Left renal pelvis (tissue), 4 donors: ENCODE results near the gene TBC1D5. TPM values are rescaled to one million over a fixed set of nuclear protein-coding genes. Genes with fewer than 3 reads are reported as not detected.
"Not testable (repeated sequence)": the region's sequence is repeated elsewhere in the genome, so short reads cannot be mapped to it uniquely, and the experiment has no call there.

Experiments used
- DNase-seq, 4 donors: peaks; one replicate each; pipeline ENCODE4 v3.0.0-alpha.2; 2013; ENCODE audit warnings: low read depth in 4 of 4, low spot score in 3 of 4
- polyA plus RNA-seq, 4 donors: library from polyadenylated mRNA; unstranded; fragments of 120-200 nt; gene quantifications; one replicate each; pipeline ENCODE4 v1.2.1, GENCODE V29; 2013; ENCODE audit not compliant: insufficient read length in 4 of 4

The TBC1D5 gene
- polyA plus RNA-seq, 4 donors = 43.0 to 58.2 (median 52.0) TPM

DNA sequence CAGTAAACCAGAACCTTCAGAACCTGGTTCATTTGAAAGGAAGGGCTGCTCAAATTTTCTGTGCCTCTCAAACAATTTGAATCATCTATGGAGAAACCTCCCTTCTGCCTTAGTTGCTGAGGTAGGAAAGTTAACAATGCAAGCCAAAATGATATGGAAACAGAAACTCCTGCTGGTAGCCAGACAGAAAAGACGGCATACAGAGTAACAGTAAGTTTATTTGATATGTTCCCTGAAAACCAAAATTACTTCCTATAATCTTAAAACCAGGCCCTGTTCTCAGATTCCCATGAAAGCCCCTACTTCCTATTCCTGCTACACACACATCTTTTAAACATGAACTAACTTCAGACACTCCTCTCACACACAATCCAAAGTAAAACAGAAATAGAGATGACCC lies 86.2 kb downstream of the TBC1D5 start:
- DNase-seq = no peak

DNA sequence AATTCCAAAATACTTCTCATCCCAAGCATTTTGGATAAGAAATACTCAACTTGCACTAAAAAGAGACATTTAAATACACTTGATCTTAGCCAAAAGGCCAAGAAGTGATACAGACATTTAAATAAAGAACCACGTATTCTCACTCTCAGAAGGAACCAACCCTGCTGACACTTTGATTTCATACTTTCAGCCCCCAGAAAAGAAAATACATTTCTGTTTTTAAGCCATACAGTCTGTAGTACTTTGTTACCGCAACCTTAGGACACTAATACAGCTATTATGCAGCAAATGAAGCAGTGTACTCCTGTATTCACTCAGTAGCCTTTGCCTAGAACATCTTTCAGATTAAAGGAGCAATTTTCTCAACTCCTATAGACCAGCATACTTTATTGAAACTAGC lies 86.7 kb downstream of the TBC1D5 start:
- no peak for DNase-seq

DNA sequence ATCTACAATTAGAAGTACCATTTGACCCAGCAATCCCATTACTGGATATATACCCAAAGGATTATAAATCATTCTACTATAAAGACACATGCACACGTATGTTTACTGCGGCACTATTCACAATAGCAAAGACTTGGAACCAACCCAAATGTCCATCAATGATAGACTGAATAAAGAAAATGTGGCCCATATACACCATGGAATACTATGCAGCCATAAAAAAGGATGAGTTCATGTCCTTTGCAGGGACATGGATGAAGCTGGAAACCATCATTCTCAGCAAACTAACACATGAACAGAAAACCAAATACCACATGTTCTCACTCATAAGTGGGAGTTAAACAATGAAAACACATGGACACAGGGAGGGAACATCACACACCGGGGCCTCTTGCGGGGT lies 92.7 kb downstream of the TBC1D5 start:
- not testable (repeated sequence) for DNase-seq

DNA sequence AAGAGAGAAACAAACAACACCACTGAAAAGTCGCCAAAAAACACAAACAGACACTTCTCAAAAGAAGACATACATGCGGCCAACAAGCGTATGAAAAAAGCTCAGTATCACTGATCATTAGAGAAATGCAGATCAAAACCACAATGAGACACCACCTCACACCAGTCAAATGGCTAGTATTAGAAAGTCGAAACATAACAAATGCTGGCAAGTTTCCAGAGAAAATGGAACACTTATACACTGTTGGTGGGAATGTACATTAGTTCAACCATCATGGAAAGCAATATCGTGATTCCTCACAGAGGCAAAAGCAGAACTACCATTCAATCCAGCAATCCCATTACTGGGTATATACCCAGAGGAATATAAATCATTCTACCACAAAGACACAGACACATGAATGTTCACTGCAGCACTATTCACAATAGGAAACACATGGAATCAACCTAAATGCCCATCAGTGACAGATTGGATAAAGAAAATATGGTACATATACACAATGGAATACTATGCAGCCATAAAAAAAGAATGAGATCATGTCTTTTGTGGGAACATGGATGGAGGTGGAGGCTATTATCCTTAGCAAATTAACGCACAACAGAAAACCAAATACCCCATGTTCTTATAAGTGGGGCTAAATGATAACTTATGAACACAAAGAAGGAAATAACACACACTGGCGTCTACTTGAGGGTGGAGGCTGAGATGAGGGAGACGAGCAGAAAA lies 93.6 kb downstream of the TBC1D5 start:
- not testable (repeated sequence) for DNase-seq

DNA sequence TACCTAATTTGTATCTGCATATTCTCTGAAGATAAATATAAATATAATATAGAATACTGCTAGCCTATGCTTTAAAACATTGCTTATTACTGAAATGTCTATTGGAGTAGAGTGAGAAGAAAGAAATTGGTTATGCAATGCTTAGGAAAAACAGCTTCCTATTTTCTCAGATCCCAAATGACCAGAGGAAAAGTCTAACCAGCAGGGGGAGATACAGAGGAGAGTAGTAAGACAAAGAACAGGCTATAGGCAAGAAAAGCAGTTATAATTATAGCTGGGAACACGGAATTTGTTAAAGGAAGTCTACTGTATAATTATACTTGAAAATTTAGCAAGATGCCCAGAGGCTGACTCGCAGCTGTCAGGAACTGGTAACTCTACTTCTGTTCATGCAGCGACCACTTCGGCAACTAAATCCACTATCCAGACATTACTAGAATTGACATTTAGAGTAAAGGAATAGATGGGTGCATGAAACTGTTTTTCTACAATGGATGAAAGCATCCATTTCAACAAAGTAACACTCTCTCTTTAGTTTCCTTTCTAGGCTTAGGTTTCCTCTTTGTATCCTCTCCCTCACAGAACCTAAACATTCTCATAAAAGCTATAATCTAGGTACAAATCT lies 97.2 kb downstream of the TBC1D5 start:
- DNase-seq = peak; percentile 8 to 41 (median 22)

DNA sequence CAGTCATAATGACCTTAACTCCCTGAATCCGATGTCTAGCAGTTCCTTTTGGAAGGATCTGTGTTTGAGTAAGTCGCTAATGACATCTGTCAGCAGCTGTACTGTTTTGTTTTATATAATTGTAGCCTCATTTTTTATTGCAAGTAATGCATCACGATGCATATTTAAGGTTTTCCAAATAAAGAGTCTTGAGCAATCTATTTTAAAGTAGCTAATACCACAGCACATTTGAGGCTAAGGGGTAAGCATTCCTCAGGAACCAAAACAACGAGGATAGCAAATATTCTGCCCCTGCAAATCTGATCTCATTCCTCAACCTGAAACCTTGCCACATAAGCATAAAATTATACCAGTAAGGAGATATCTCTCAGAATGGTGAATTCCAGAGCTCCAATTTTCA lies 98.7 kb downstream of the TBC1D5 start:
- DNase-seq = no peak

DNA sequence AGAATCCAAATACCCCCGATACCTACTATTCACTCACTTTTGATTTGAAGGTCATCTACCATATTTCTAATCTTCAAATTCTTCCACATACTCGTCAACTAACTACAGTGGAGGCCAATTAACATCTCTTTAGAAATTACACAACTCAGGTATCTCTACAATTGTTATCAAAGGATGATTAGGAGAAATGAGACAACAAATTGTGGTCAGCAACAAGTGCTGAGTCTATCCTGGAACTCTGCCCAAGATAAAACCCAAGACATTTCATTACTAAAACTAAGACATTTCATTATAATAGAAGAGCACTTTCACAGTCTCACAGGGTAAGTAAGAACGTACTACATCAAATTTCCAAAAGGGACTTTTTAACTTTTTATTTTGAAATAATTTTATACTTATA lies 100.0 kb downstream of the TBC1D5 start:
- no peak for DNase-seq

DNA sequence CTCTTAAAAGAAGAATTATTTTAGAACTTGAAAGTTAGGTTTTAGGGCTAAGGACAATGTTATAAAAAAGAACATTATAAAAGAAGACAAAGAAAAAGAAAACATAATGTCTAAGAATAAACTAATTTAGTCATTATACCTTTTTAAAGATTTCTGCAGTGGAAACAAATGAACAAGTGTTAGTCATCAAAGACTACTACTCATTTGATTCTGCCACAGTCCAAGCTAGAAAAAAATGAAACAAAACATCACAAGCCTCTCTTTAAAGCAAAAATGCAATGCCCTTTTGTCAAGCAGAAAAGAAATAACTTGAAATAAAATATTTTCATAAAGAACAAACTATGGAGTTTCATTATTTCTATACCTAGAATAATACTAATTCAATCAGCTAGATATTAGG lies 102.0 kb downstream of the TBC1D5 start:
- DNase-seq = no peak

DNA sequence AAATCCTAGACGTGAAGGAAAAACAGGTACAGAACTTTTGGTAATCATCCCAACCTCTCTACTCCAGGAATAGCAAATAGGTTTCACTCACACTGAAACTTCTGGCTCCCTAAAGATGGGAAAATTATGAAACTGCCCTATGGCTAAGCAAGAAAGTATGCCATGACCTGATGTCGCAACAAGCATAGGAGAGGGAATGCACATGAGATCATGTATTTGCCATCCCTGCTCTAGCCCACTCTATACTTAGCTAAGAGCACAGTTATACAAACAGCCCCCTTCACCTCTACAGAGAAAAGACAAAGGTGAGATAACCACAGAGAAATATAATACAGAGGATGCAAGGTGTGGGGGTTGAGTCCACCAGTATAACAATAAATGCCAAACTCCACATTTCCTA lies 102.7 kb downstream of the TBC1D5 start:
- DNase-seq = no peak

DNA sequence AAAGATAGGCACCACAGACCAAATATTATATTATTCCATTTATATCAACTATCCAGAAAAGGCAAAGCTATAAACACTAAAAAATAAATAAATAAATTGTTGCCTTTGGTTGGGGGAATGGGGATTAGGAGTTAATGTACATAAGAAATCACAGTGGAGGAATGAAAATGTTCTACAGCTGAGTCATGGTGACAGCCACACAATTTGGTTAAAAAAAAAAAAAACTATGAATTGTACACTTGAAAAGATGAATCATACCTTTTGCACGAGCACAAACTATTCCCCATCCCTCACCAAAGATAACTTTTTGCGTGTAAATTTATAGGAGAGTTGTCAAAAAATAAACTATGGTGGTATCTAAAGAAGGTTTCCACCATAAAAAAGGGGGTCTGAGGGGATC lies 103.2 kb downstream of the TBC1D5 start:
- DNase-seq = no peak

DNA sequence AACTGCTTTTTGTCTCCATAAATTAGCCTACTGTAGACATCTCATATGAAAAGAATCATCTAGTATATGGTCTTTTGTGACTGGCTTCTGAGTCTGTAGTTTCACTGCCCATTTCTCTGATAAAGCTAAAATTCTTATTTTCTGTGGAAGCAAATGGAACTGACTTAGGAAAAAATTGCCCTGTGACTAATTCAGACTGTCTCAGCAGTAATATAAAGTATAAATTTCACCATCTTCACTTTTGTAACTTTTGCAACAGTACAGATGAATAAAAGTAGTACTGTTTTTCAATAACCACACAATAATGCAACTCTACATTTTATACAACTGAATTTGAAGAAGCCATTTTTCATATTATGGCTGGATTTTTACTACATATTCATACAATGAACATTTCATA lies 104.1 kb downstream of the TBC1D5 start:
- no peak for DNase-seq

DNA sequence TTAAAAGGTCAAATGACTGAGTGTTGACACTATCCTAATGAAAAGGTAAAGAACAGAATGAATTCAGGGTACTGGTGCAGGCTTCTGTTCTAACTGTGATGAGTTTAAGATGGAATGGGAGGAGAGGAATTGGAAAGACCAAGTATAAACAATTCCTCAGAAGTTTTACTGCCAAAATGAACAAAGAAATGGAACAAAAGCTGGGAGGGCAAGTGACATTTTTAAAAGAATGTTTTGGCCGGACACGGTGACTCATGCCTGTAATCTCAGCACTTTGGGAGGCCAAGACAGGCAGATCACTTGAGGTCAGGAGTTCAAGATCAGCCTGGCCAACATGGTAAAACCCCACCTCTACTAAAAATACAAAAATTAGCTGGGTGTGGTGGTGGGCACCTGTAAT lies 106.8 kb downstream of the TBC1D5 start:
- not testable (repeated sequence) for DNase-seq

DNA sequence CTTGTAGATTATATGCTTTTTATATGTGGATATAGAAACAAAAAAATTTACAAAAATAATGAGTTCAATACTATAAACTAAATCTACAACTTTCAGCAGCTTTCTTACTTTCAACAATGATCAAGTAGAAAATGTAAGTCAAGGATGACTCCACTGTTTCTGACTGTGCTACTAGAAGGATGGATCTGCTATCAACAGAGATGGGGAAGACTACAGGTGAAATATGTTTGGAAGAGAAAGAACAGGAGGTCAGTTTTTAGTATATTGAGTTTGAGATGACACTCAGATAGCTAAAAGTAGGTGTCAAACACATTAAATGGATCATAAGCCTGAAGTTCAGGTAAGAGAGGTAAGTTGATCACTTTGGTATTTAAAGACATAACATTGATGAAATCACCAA lies 107.5 kb downstream of the TBC1D5 start:
- no peak for DNase-seq

DNA sequence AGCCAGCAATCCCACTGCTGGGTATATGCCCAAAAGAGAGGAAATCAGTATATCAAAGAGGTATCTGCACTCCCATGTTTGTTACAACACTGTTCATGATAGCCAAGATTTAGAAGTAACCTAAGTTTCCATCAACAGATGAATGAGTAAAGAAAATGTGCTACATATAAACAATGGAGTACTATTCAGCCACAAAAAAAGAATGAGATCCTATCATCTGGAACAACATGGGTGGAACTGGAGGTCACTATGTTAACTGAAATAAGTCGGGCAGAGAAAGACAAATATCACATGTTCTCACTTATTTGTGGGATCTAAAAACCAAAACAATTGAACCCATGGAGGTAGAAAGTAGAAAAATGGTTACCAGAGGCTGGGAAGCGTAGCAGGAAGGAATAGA lies 108.2 kb downstream of the TBC1D5 start:
- DNase-seq = no peak

DNA sequence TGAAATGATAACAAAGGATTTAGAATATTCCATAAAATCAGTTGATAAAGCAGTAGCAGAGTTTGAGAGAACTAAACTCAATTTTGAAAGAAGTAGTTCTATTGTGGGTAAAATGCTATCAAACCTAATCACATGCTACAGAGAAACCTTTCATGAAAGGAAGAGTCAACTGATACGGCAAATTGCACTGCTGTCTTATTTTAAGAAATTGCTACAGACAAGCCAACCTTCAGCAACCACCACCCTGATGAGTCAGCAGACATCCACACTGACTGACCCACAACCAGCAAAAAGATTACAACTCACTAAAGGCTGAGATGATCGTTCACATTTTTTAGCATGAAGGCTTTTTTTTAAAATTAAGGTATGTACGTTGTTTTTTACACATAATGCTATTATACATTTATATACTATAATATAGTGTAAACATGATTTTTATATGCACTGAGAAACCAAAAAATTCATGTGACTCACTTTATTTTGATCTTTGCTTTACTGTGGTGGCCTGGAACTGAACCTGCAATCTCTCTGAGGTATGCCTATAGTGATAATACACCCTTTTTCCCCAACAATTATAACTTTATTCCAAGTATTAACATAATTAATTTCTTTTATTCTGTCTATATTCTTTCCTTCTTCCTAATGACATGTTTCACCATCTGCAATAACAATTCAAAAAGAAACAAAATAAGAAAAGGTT lies 109.9 kb downstream of the TBC1D5 start:
- no peak for DNase-seq

DNA sequence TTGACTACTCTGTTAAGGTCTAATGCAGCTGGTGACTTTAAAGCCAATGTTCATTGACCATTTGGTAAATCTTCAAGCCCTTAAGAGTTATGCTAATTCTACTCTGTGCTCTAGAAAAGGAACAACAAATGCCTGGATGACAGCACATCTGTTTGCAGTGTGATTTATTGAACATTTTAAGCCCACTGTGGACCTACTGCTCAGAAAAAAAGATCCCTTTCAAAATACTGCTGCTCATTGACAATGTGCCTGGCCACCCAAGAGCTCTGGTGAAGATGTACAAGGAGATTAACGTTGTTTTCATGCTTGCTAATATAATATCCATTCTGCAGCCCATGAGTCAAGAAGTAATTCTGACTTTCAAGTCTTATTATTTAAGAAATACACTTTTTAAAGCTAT lies 110.8 kb downstream of the TBC1D5 start:
- no peak for DNase-seq

DNA sequence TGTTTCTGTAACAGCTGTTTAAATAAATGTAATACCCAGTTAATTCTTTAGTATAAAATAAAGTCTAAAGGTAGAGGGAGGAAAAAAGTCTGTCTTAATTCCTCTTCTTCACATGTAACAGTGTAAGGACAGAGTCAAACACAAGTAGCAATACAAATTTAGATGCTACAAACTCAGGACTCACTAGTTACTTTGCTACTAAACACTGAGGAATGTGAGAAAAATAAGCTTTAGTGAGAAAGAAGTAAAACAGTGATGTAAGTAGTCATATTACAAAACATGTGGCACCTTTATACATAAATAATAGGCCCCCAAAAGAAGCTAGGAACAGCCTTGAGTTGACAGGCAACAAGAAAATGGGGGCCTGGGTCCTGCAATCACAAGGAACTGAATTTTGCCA lies 113.0 kb downstream of the TBC1D5 start:
- DNase-seq = no peak

DNA sequence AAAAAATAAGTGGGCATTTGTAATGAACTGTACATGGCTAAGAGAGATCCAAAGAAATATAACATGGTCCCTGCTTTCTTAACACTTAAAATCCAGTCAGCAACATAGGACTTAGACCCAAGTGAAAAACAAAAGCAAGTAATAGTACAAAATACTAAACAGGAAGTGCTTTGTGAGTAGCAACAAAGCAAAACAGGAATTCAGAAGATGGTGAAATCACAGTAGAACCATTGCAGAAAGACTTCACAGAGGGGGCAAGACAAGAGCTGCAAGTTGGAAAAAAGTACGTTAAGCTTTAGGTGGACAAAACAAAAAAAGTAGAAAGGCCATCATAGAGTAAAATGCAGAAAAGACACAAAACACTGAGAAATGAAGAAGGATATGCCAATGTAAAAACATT lies 116.0 kb downstream of the TBC1D5 start:
- DNase-seq = no peak

DNA sequence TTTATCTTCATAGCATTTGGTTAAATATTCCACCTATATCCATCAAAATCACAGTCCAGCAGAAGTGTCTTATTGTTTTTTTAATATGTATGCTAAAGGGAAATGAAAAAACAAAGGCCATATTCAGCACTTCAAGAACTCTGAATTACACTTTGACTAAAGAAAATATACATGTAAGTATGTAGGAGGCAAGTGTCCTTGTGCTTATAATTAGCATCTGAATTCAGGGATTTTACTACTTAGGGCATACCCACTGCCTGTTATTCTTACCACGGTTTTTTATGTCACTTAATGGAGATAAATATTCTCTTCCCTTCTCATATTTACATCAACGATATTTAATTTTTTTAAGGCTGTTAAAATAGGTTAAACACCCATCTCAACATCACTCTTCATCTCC lies 117.3 kb downstream of the TBC1D5 start:
- no peak for DNase-seq

DNA sequence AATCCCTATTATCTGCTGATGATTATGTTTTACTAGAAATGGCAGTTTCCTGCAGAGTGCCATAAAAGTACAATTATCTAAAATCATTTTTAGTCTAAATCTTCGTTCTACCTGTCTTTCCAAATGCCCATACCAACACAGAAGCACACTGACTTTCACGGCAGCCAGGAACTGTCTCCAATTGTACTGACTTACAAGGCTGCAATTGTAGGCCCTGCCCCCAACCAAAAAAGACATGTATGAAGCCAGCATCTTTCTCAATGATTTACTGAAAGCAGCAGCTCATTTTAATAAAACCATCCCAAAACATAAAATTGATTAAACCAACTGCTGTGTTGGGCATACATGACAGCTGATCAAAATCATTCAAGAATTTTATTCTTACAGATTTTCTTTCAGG lies 119.0 kb downstream of the TBC1D5 start:
- no peak for DNase-seq

DNA sequence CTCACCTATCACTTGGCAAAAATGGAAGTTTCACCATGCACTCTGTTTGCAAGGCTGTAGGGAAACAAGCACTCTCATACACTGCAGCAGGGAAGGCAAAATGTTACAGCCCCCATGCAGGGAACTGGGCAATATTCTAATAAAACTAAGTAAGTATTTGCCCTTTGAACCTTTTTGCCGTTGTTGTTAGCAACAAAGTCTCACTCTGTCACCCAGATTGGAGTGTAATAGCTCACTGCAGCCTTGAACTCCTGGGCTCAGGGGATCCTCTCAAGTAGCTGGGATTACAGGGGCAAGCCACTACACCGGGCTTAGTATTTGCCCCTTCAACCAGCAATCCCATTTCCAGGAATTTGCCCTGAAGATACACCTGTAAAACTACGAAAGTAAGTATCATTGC lies 122.5 kb downstream of the TBC1D5 start:
- DNase-seq = no peak

DNA sequence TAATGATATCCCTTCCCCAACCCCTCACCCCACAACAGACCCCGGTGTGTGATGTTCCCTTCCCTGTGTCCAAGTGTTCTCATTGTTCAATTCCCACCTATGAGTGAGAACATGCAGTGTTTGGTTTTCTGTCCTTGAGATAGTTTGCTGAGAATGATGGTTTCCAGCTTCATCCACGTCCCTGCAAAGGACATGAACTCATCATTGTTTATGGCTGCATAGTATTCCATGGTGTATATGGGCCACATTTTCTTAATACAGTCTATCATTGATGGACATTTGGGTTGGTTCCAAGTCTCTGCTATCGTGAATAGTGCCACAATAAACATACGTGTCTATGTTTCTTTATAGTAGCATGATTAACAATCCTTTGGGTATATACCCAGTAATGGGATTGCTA lies 129.4 kb downstream of the TBC1D5 start:
- not testable (repeated sequence) for DNase-seq
